Esophagus muscularis mucosa (tissue), 4 donors: ENCODE measurements around the gene DSCAM. TPM values are rescaled to one million over a fixed set of nuclear protein-coding genes. Genes with fewer than 3 reads are reported as not detected.

Source experiments
- DNase-seq: peaks from one replicate; pipeline ENCODE4 v3.0.0-alpha.2; 2017; ENCODE audit errors: extremely low spot score
- H3K27ac ChIP-seq, 4 donors: fragments of 200-600 bp; sonication (generic); replicated peaks in 1 of 4; 1 replicate in 3 of 4; 2 replicates in 1 of 4; pipeline ENCODE4 v1.5.1; 2016 to 2019; ENCODE audit warnings: mild to moderate bottlenecking in 1 of 4
- H3K27me3 ChIP-seq, 4 donors: fragments of 200-600 bp; sonication (generic); one replicate each; pipeline versions ENCODE4 v1.5.1 to v1.6.0; 2016 to 2019
- H3K36me3 ChIP-seq, 4 donors: fragments of 200-600 bp; sonication (generic); one replicate each; pipeline ENCODE4 v1.5.1; 2016 to 2019
- H3K4me1 ChIP-seq, 4 donors: fragments of 200-600 bp; sonication (generic); one replicate each; pipeline ENCODE4 v1.5.1; 2016 to 2019
- H3K4me3 ChIP-seq, 4 donors: fragments of 200-600 bp; sonication (generic); 1 replicate in 2 of 4; 2 replicates in 2 of 4; pipeline ENCODE4 v1.5.1; 2016 to 2019; ENCODE audit warnings: mild to moderate bottlenecking in 4 of 4, moderate library complexity in 1 of 4
- H3K9me3 ChIP-seq, 4 donors: fragments of 200-600 bp; sonication (generic); 1 replicate in 3 of 4; 2 replicates in 1 of 4; pipeline ENCODE4 v1.5.1; 2016 to 2019
- CTCF ChIP-seq, 3 experiments: fragments of 200-600 bp in 2 of 3; fragments of 450-650 bp in 1 of 3; sonication (generic) in 2 of 3; IDR thresholded peaks; one replicate each; pipeline ENCODE4 v1.5.1; 2017 to 2019; ENCODE audit warnings: antibody characterized with exemption in 3 of 3, mild to moderate bottlenecking in 2 of 3, moderate library complexity in 1 of 3
- EP300 ChIP-seq: sonication (generic); formaldehyde crosslinking; IDR thresholded peaks from one replicate; pipeline ENCODE4 v1.6.1; 2017; ENCODE audit warnings: antibody characterized with exemption
- POLR2A ChIP-seq: fragments of 450-650 bp; IDR thresholded peaks from one replicate; pipeline ENCODE4 v1.6.1; 2017; ENCODE audit warnings: antibody characterized with exemption, moderate library complexity, mild to moderate bottlenecking, low read depth
- POLR2AphosphoS5 ChIP-seq, 2 donors: sonication (generic); formaldehyde crosslinking; IDR thresholded peaks; one replicate each; pipeline ENCODE4 v1.6.1; 2017; ENCODE audit warnings: antibody characterized with exemption in 2 of 2
- WGBS: methylation state at CpG from one replicate; pipeline ENCODE4 v1.1.5; 2018; 5-methylcytosine and 5-hydroxymethylcytosine counted together
- intact Hi-C: fragments of 100-400 bp; cut with DNase I; formaldehyde crosslinking; loops from one replicate; pipeline ENCODE4 v1.15.1; 2023
- total RNA-seq, 4 donors: library from RNA; depleted of rRNA; stranded (reverse); fragments of >200 nt; gene quantifications; one replicate each; pipeline versions ENCODE4 v1.1.0 to v1.2.1, GENCODE V29; 2016

Gene DSCAM
- total RNA-seq, 4 donors from 2014 or later, result 0.06 to 0.42 (median 0.17) TPM; not detected in 1

GRCh38 chr21:40841524-40842196 lies 5.3 kb downstream of the DSCAM start:
- peak; percentile 91 for DNase-seq
- intact Hi-C loops, result no loop called here
- H3K4me3 ChIP-seq, result peak overlapping the region; percentile 36 to 50 (median 37)
- no peaks in the 10 kb centered on the region for H3K36me3 ChIP-seq
- peaks cover 0 to 58% (median 0%) of the 10 kb centered on the region in 4 donors for H3K27me3 ChIP-seq
- H3K9me3 ChIP-seq, result no peaks in the 10 kb centered on the region
- peaks cover 6 to 18% (median 11%) of the 10 kb centered on the region in 4 donors for H3K4me1 ChIP-seq
- TF ChIP-seq CTCF (IDR thresholded peaks at IDR 0.05) (peak in 2 of 3 experiments; percentile 11 to 43), EP300 (no peak), POLR2A (no peak)
- 2% methylated on average over 18 of the region's 39 CpGs for WGBS
- no peak overlapping the region for H3K27ac ChIP-seq

GRCh38 chr21:40840401-40841125 lies 6.4 kb downstream of the DSCAM start:
- Histone ChIP-seq H3K4me1 (peaks cover 6 to 18% (median 11%) of the 10 kb centered on the region in 4 donors), H3K9me3 (no peaks in the 10 kb centered on the region), H3K36me3 (no peaks in the 10 kb centered on the region), H3K27me3 (peaks cover 0 to 49% (median 0%) of the 10 kb centered on the region in 4 donors), H3K4me3 (no peak overlapping the region), H3K27ac (no peak overlapping the region)
- DNase-seq, result peak; percentile 34
- WGBS, result 67% methylated on average over 15 of the region's 15 CpGs
- intact Hi-C loops, result no loop called here
- TF ChIP-seq EP300 (no peak), POLR2A (no peak), POLR2AphosphoS5 (IDR thresholded peaks at IDR 0.05) (no peak), CTCF (IDR thresholded peaks at IDR 0.05) (no peak)

GRCh38 chr21:40839521-40839920 lies 7.4 kb downstream of the DSCAM start:
- DNase-seq, result no peak
- H3K27ac ChIP-seq, result no peak overlapping the region
- TF ChIP-seq POLR2AphosphoS5 (IDR thresholded peaks at IDR 0.05) (no peak), EP300 (no peak), CTCF (IDR thresholded peaks at IDR 0.05) (no peak), POLR2A (no peak)
- 39% methylated on average over 2 of the region's 2 CpGs for WGBS
- H3K27me3 ChIP-seq, result peaks cover 0 to 38% (median 0%) of the 10 kb centered on the region in 4 donors
- no peaks in the 10 kb centered on the region for H3K36me3 ChIP-seq
- intact Hi-C loops, result no loop called here
- no peaks in the 10 kb centered on the region for H3K9me3 ChIP-seq
- peaks cover 6 to 18% (median 11%) of the 10 kb centered on the region in 4 donors for H3K4me1 ChIP-seq
- no peak overlapping the region for H3K4me3 ChIP-seq

- no peaks in the 10 kb centered on the region for H3K9me3 ChIP-seq
- intact Hi-C loops, result no loop called here
- WGBS, result 77% methylated on average over 5 of the region's 5 CpGs
- peaks cover 6 to 18% (median 11%) of the 10 kb centered on the region in 4 donors for H3K4me1 ChIP-seq
- H3K4me3 ChIP-seq, result no peak overlapping the region
- no peak overlapping the region for H3K27ac ChIP-seq
- DNase-seq, result peak; percentile 31
- peaks cover 0 to 24% (median 0%) of the 10 kb centered on the region in 4 donors for H3K27me3 ChIP-seq
- TF ChIP-seq POLR2AphosphoS5 (IDR thresholded peaks at IDR 0.05) (no peak), EP300 (no peak), CTCF (IDR thresholded peaks at IDR 0.05) (no peak), POLR2A (no peak)
- H3K36me3 ChIP-seq, result no peaks in the 10 kb centered on the region
These were observed 9.5 kb downstream of the DSCAM start for GRCh38 chr21:40837456-40837855.
